ENCODE results near the gene PLD6. TPM values are rescaled to one million over a fixed set of nuclear protein-coding genes. Genes with fewer than 3 reads are reported as not detected.

Gene PLD6
- total RNA-seq, 1 donor from 2014 or later = 1.2 TPM

DNA sequence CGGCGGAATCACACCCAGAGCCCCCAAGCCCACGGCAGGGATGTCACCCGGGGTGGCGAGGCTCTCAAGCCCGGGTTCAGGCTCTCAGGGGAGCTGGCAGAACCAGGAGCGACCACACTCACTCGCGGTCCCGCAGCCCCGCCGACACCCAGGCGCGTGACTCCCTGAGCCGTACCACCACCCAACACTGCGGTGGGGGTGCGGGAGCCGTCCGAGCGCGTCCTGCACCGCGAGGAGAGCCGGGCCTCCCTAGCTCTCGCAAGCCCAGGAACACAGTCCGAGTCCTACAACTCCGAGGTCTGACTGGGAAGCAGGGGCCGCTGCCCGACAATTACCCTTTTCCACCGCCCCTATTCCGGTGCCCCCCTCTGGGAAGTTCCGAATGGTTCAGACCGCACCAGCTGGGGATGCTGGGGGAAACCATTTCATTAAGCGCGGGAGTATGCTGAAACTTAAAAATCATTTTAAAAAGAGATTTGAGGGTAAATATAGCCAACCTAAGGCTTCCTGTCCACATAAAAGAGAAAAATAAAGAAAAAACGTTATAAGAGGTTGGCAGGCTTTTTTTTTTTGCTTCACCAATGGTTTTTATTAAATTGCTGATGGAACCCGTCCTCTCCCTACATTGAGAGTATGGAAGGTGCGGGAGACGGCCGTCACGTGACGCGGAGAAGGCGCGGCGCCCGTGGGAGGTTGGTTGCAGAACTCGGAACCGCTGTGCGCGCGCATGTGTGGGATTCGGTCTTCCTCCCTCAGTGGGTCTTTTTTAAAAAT lies 31.1 kb upstream of the PLD6 start, which contains the start of gene FLCN:
FLCN (minus strand) TSS at position 143 of the 774 bp plus-strand sequence. CDS start 9,031 bp downstream, outside the sequence.
- TF ChIP-seq, protein P1, sequence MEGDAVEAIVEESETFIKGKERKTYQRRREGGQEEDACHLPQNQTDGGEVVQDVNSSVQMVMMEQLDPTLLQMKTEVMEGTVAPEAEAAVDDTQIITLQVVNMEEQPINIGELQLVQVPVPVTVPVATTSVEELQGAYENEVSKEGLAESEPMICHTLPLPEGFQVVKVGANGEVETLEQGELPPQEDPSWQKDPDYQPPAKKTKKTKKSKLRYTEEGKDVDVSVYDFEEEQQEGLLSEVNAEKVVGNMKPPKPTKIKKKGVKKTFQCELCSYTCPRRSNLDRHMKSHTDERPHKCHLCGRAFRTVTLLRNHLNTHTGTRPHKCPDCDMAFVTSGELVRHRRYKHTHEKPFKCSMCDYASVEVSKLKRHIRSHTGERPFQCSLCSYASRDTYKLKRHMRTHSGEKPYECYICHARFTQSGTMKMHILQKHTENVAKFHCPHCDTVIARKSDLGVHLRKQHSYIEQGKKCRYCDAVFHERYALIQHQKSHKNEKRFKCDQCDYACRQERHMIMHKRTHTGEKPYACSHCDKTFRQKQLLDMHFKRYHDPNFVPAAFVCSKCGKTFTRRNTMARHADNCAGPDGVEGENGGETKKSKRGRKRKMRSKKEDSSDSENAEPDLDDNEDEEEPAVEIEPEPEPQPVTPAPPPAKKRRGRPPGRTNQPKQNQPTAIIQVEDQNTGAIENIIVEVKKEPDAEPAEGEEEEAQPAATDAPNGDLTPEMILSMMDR (IDR thresholded peaks at IDR 0.05; ENCODE audit: unreplicated experiment) = no peak
- peak; percentile 59 for DNase-seq (ENCODE audit: low spot score, unreplicated experiment)
- H3K36me3 Mint-ChIP-seq (ENCODE audit: insufficient read depth) = peaks cover 3% of the 10 kb centered on the region

GRCh38 chr17:17236295-17237025 lies 30.3 kb upstream of the PLD6 start:
- H3K36me3 Mint-ChIP-seq (ENCODE audit: insufficient read depth) = no peaks in the 10 kb centered on the region

More for the DNA sequence above, 31.1 kb upstream of the PLD6 start, which contains the start of gene FLCN:
- Mint-ChIP-seq H3K4me3 (ENCODE audit: low read depth) (peak within 1 kb of the TSS; percentile 96), H3K27ac (peak within 1 kb of the TSS; percentile 100), H3K4me1 (ENCODE audit: low read depth) (peaks cover 18% of the 10 kb centered on the region), H3K27me3 (no peaks in the 10 kb centered on the region), H3K9me3 (ENCODE audit: low read depth) (no peaks in the 10 kb centered on the region)

DNA sequence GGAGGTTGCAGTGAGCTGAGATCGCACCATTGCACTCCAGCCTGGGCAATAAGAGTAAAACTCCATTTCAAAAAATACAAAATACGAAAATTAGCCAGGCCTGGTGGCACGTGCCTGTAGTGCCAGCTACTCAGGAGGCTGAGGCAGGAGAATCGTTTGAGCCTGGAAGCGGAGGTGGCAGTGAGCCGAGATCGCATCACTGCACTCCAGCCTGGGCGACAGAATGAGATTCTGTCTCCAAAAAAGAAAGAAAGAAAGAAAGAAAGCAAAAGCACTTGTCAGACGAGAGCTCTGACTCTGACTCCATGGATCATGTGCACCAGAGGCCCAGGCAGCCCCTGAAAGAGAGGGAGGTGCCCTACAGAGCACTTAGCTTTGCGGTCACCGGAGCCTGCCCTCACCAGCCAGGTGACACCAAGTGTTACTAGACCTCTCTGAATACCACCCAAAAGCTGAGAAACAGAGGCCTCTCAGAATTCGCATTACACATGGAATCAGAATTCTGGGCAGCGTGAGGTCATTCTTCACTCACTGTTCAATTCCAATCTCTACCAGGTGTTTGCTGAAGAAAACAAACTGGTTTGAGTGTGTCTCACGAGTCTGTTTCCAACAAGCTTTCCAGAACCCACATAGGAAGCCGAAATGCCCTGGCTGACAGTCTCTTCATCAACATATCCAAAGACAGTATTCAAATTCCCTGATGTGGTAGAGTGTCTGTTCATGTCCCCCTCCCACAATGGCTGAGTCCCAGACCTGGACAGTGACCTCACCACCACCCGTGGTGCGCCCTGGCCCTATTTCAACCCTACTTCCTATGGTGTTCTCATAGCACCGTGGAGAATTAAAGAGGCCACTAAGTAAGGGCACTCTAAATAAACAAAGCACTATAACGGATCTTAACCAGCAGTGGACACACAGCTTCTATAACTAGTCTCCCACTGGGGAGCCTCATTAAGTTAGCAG lies 29.4 kb upstream of the PLD6 start:
- no peaks in the 10 kb centered on the region for H3K27me3 Mint-ChIP-seq
- peak overlapping the region; percentile 100 for H3K27ac Mint-ChIP-seq
- DNase-seq (ENCODE audit: low spot score, unreplicated experiment) = no peak
- H3K9me3 Mint-ChIP-seq (ENCODE audit: low read depth) = no peaks in the 10 kb centered on the region
- TF ChIP-seq, protein P1 (IDR thresholded peaks at IDR 0.05; ENCODE audit: unreplicated experiment) = no peak
- peaks cover 18% of the 10 kb centered on the region for H3K4me1 Mint-ChIP-seq (ENCODE audit: low read depth)
- H3K4me3 Mint-ChIP-seq (ENCODE audit: low read depth) = peak overlapping the region; percentile 96
- H3K36me3 Mint-ChIP-seq (ENCODE audit: insufficient read depth) = no peaks in the 10 kb centered on the region

More at GRCh38 chr17:17236295-17237025, 30.3 kb upstream of the PLD6 start:
- Mint-ChIP-seq H3K27me3 (no peaks in the 10 kb centered on the region), H3K4me1 (ENCODE audit: low read depth) (peaks cover 18% of the 10 kb centered on the region), H3K9me3 (ENCODE audit: low read depth) (no peaks in the 10 kb centered on the region), H3K4me3 (ENCODE audit: low read depth) (peak overlapping the region; percentile 96), H3K27ac (peak overlapping the region; percentile 100)
- DNase-seq (ENCODE audit: low spot score, unreplicated experiment) = no peak
- TF ChIP-seq, protein P1 (IDR thresholded peaks at IDR 0.05; ENCODE audit: unreplicated experiment) = no peak

DNA sequence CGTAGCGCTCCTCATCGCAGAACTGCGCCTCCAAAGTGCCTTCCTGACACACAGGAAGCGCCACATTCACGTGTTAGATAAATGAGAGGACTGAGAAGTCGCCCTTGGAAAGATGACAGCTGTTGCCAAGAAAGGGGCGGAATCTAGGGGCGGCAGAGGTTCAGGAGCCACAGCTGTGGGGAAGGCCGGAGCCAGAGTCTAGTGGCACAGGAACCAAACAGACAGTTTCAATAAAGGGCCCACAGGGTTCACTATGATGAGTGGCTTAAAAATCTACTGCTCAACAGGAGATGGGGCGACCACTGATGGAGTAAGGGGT lies 26.1 kb upstream of the PLD6 start:
- Mint-ChIP-seq H3K4me1 (ENCODE audit: low read depth) (peaks cover 15% of the 10 kb centered on the region), H3K27ac (peak overlapping the region; percentile 77), H3K4me3 (ENCODE audit: low read depth) (no peak overlapping the region), H3K36me3 (ENCODE audit: insufficient read depth) (peaks cover 11% of the 10 kb centered on the region), H3K9me3 (ENCODE audit: low read depth) (no peaks in the 10 kb centered on the region), H3K27me3 (no peaks in the 10 kb centered on the region)
- DNase-seq (ENCODE audit: low spot score, unreplicated experiment) = no peak
- TF ChIP-seq, protein P1 (IDR thresholded peaks at IDR 0.05; ENCODE audit: unreplicated experiment) = no peak
